GM18526 (cell line): Measurements from ENCODE around the gene LGR6.

Experiments used
- POLR2A ChIP-seq: IDR thresholded peaks from 3 replicates; pipeline ENCODE4 v1.6.1; 2011; ENCODE audit not compliant: insufficient read length; ENCODE audit errors: extremely low read depth

The LGR6 gene

GRCh38 chr1:202275061-202275770, 81.6 kb downstream of the LGR6 start:
- TF ChIP-seq POLR2A, result no peak

GRCh38 chr1:202276081-202276715, 82.6 kb downstream of the LGR6 start:
- no peak for TF ChIP-seq POLR2A

GRCh38 chr1:202276920-202277319, 83.3 kb downstream of the LGR6 start:
- TF ChIP-seq POLR2A, result no peak

GRCh38 chr1:202278751-202279150, 85.2 kb downstream of the LGR6 start:
- TF ChIP-seq POLR2A, result no peak

- no peak for TF ChIP-seq POLR2A
Measured at GRCh38 chr1:202279806-202280205, 86.2 kb downstream of the LGR6 start.

GRCh38 chr1:202280595-202280994, 87.0 kb downstream of the LGR6 start:
- no peak for TF ChIP-seq POLR2A

GRCh38 chr1:202281316-202282024, 87.9 kb downstream of the LGR6 start:
- TF ChIP-seq POLR2A, result no peak

- no peak for TF ChIP-seq POLR2A
Measured at GRCh38 chr1:202282025-202282371, 88.4 kb downstream of the LGR6 start.

GRCh38 chr1:202282596-202283283, 89.1 kb downstream of the LGR6 start:
- no peak for TF ChIP-seq POLR2A

GRCh38 chr1:202283379-202283844, 89.8 kb downstream of the LGR6 start:
- no peak for TF ChIP-seq POLR2A

GRCh38 chr1:202283991-202284390, 90.4 kb downstream of the LGR6 start:
- no peak for TF ChIP-seq POLR2A

GRCh38 chr1:202285908-202286307, 92.3 kb downstream of the LGR6 start:
- TF ChIP-seq POLR2A, result no peak

- no peak for TF ChIP-seq POLR2A
Measured at GRCh38 chr1:202286622-202287097, 93.1 kb downstream of the LGR6 start.

- no peak for TF ChIP-seq POLR2A
Measured at GRCh38 chr1:202287196-202287595, 93.6 kb downstream of the LGR6 start.

GRCh38 chr1:202288177-202288576, 94.6 kb downstream of the LGR6 start:
- TF ChIP-seq POLR2A, result no peak
